Measurements from ENCODE around the gene KLF11.

- TF ChIP-seq EP300 (IDR thresholded peaks at IDR 0.05) = no peak
- TF ChIP-seq POLR2AphosphoS5 (IDR thresholded peaks at IDR 0.05) = no peak
Observed at GRCh38 chr2:10065773-10066055, 22.4 kb downstream of the KLF11 start.

Measured in gastroesophageal sphincter (tissue), 2 donors.